ENCODE data around the gene DHRS2. TPM values are rescaled to one million over a fixed set of nuclear protein-coding genes. Genes with fewer than 3 reads are reported as not detected.

DHRS2 gene
- total and polyA plus RNA-seq, 2 of the 13 experiments (the other 11 are each of a cell fraction or from before 2014, with no cell fraction given), result 1,621 to 3,021 TPM

DNA sequence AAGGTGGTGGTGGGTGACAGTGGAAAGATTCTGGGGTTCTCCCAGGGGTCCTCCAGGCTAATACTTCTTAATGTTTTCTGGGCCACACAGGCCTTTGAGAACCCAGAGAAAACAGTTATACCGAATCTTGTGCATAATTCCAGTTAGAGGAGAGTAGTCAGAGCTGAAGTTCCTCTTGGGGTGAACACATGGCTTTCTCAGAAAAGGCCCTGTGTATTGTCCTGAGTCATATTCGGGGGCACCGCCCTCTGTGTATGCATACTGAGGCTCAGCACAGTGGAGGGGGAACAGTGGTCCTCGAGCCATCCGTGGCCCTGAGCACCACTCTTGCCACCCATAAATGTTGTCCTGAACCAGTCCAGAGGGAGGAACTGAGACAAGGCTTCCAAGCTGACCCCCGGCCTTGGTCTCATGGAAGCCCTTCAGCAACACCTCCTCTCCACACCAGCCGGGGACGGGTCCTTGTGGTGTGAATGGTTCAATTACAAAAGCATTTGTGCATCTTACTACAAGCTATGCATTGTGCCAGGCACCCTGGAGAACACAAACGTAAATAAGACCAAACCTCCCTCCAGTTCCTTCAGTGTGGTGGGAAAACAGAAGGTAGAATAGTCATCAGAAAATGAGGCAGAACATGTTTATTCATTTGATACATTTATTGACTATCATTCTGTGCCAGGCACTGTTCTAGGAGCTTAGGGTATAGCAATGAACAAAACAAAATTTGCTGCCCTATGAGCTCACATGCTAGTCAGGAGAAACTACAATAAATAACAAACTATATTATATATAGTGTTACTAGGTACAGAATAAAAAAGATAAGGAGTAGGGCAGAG, 9.9 kb downstream of the DHRS2 start (continued):
- no peak for TF ChIP-seq ARID5B (CRISPR knock-in tag; IDR thresholded peaks at IDR 0.05)
- no peak for TF ChIP-seq ZNF431 (CRISPR knock-in tag; IDR thresholded peaks at IDR 0.05; ENCODE audit: borderline replicate concordance, low read depth)
- TF ChIP-seq ZFP37 (CRISPR knock-in tag; IDR thresholded peaks at IDR 0.05; ENCODE audit: borderline replicate concordance), result no peak
- TF ChIP-seq ZNF446 (CRISPR knock-in tag; IDR thresholded peaks at IDR 0.05), result no peak
- TF ChIP-seq KMT2B (CRISPR knock-in tag; IDR thresholded peaks at IDR 0.05), result no peak
- TF ChIP-seq, protein P1, sequence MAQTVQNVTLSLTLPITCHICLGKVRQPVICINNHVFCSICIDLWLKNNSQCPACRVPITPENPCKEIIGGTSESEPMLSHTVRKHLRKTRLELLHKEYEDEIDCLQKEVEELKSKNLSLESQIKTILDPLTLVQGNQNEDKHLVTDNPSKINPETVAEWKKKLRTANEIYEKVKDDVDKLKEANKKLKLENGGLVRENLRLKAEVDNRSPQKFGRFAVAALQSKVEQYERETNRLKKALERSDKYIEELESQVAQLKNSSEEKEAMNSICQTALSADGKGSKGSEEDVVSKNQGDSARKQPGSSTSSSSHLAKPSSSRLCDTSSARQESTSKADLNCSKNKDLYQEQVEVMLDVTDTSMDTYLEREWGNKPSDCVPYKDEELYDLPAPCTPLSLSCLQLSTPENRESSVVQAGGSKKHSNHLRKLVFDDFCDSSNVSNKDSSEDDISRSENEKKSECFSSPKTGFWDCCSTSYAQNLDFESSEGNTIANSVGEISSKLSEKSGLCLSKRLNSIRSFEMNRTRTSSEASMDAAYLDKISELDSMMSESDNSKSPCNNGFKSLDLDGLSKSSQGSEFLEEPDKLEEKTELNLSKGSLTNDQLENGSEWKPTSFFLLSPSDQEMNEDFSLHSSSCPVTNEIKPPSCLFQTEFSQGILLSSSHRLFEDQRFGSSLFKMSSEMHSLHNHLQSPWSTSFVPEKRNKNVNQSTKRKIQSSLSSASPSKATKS (CRISPR knock-in tag; IDR thresholded peaks at IDR 0.05), result no peak
- TF ChIP-seq MXD4 (CRISPR knock-in tag; IDR thresholded peaks at IDR 0.05), result 0 out of 2 replicates have a peak, but pooled peaks have one; percentile 59
- no peak for TF ChIP-seq ZFP41 (CRISPR knock-in tag; IDR thresholded peaks at IDR 0.05; ENCODE audit: borderline replicate concordance)
- TF ChIP-seq ZNF451 (CRISPR knock-in tag; IDR thresholded peaks at IDR 0.05), result no peak
- no peak for TF ChIP-seq ZNF891 (CRISPR knock-in tag; IDR thresholded peaks at IDR 0.05)
- no peak for TF ChIP-seq RELA (CRISPR knock-in tag; IDR thresholded peaks at IDR 0.05)
- TF ChIP-seq NFKB2 (CRISPR knock-in tag; IDR thresholded peaks at IDR 0.05; ENCODE audit: borderline replicate concordance), result no peak
- no peak; the same call in 1 of the 2 replicates for TF ChIP-seq ZNF703 (CRISPR knock-in tag; IDR thresholded peaks at IDR 0.05; ENCODE audit: borderline replicate concordance)
- TF ChIP-seq ZNF564 (CRISPR knock-in tag; IDR thresholded peaks at IDR 0.05), result no peak
- no peak for TF ChIP-seq MBNL3 (CRISPR knock-in tag; conservative IDR thresholded peaks at IDR 0.05)
- TF ChIP-seq DBP (CRISPR knock-in tag; IDR thresholded peaks at IDR 0.05; ENCODE audit: not compliant biosample characterization), result no peak
- no peak for TF ChIP-seq NAIF1 (CRISPR knock-in tag; IDR thresholded peaks at IDR 0.05; ENCODE audit: borderline replicate concordance)
- TF ChIP-seq ZSCAN29 (CRISPR knock-in tag; conservative IDR thresholded peaks at IDR 0.05), result no peak
- TF ChIP-seq, protein P2, sequence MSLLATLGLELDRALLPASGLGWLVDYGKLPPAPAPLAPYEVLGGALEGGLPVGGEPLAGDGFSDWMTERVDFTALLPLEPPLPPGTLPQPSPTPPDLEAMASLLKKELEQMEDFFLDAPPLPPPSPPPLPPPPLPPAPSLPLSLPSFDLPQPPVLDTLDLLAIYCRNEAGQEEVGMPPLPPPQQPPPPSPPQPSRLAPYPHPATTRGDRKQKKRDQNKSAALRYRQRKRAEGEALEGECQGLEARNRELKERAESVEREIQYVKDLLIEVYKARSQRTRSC (CRISPR knock-in tag; IDR thresholded peaks at IDR 0.05; ENCODE audit: low read depth), result no peak
- no peak for TF ChIP-seq MZF1 (CRISPR knock-in tag; IDR thresholded peaks at IDR 0.05; ENCODE audit: borderline replicate concordance)
- no peak for TF ChIP-seq NRL (CRISPR knock-in tag; IDR thresholded peaks at IDR 0.05; ENCODE audit: borderline replicate concordance)
- TF ChIP-seq ZNF547 (CRISPR knock-in tag; IDR thresholded peaks at IDR 0.05), result no peak
- TF ChIP-seq POLR2G (IDR thresholded peaks at IDR 0.05; ENCODE audit: low read depth, low read length), result peak; percentile 64

Measured in HepG2 (cell line).